ENCODE measurements around the gene STARD4.

The STARD4 gene

DNA sequence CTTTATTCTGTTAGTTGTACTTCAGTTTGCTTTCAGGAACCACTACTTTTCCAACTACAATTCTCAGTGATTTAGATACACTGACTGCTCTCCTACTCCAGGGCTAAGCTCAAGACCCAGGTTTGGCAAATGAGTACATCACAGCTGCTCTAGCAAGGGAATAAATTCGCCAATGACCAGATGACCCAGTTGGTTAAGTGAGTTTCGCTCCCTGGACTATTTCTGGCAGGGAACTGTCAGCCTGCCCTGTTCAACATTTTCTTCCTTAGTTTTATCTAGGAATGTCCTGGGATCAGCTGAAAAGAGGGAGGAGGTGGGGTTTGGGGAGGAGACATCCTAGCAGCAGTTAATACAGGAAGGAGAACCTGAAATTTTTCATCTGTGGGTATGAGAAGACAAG lies 6.4 kb upstream of the STARD4 start:
- no peaks in the 10 kb centered on the region for H3K27me3 ChIP-seq (ENCODE audit: control insufficient read depth, insufficient read depth, low read length)
- no peaks in the 10 kb centered on the region for H3K9me3 ChIP-seq (ENCODE audit: control insufficient read depth, insufficient read depth, low read length)
- no peaks in the 10 kb centered on the region for H3K36me3 ChIP-seq (ENCODE audit: control insufficient read depth, insufficient read depth, low read length)
- no peak overlapping the region for H3K9ac ChIP-seq (ENCODE audit: low read depth, low read length)
- peaks cover 2% of the 10 kb centered on the region; the same call in 1 of the 2 replicates for H3K4me1 ChIP-seq (ENCODE audit: control insufficient read depth, insufficient read depth, low read length)
- no peak overlapping the region for H3K27ac ChIP-seq (ENCODE audit: low read depth, low read length)
- H3K4me3 ChIP-seq (ENCODE audit: low read depth, low read length), result no peak overlapping the region

DNA sequence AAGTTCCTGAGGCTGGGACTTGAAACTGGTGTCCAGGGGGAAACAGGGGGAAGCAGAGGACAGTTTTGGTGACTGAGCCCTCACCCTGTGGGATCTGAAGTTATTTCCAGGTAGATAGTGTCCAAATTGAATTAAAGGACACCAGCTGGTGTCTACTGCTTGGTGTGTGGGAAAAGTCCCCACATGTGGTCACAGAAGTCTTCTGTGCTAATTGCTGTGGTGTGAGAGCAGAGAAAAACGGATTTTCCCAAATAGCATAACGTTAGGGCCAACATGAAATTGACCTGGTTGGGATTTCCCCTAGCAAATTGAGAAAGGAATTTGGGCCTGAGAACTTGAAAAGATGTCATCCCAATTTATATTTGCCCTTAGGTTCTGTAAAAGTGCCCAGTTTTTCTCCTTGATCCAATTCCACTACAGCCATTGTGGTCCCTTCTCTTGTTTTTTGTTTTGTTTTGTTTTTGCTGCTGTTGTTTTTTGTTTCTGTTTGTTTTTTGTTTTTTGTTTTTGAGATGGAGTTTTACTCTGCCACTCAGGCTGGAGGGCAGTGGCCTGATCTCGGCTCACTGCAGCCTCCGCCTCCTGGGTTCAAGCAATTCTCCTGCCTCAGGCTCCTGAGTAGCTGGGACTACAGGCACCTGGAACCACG lies 5.6 kb upstream of the STARD4 start:
- Histone ChIP-seq H3K27me3 (ENCODE audit: control insufficient read depth, insufficient read depth, low read length) (no peaks in the 10 kb centered on the region), H3K9ac (ENCODE audit: low read depth, low read length) (no peak overlapping the region), H3K36me3 (ENCODE audit: control insufficient read depth, insufficient read depth, low read length) (no peaks in the 10 kb centered on the region), H3K4me1 (ENCODE audit: control insufficient read depth, insufficient read depth, low read length) (peaks cover 9% of the 10 kb centered on the region), H3K4me3 (ENCODE audit: low read depth, low read length) (no peak overlapping the region), H3K27ac (ENCODE audit: low read depth, low read length) (no peak overlapping the region), H3K9me3 (ENCODE audit: control insufficient read depth, insufficient read depth, low read length) (no peaks in the 10 kb centered on the region)

DNA sequence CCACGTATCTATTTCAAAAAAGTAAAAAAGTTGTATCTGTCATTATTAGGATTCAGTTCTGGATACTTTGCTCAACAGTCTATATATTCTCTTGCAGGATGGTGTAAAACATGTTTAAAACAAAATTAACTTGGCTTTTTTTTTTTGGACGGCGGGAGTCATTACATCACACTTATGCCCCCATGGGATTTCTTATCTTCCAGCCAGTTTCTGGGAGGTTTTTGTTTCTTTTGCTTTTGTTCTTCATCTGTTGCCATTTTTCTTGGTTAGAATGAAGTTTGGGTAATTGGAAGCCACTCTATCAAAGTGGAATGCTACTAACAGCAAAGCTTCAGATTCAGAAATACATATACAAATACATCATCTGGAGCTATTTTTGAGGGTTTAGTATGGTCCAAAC lies 1.8 kb upstream of the STARD4 start:
- Histone ChIP-seq H3K27ac (ENCODE audit: low read depth, low read length) (no peak overlapping the region), H3K27me3 (ENCODE audit: control insufficient read depth, insufficient read depth, low read length) (no peaks in the 10 kb centered on the region), H3K9me3 (ENCODE audit: control insufficient read depth, insufficient read depth, low read length) (no peaks in the 10 kb centered on the region), H3K4me3 (ENCODE audit: low read depth, low read length) (no peak overlapping the region), H3K4me1 (ENCODE audit: control insufficient read depth, insufficient read depth, low read length) (peaks cover 24% of the 10 kb centered on the region), H3K9ac (ENCODE audit: low read depth, low read length) (no peak overlapping the region), H3K36me3 (ENCODE audit: control insufficient read depth, insufficient read depth, low read length) (no peaks in the 10 kb centered on the region)

DNA sequence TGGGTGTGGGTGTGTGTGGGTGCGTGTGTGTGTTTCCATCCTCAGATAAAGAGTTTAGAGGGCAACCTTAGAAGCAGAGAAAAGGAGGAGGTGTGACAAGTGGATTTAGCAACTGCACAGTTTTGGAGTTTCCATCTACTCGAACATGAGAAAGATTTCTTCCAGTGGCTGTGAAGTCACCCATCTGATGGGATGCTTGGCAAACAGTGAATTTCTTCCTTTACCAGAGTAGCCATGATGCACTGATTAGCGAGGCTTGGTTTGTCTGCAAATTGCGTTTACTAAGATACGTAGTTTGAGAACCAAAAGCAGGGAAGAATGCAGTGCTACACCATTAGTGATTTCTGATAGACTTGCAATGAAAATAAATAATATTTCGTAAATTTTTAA lies 791 bp upstream of the STARD4 start:
- Histone ChIP-seq H3K36me3 (ENCODE audit: control insufficient read depth, insufficient read depth, low read length) (no peaks in the 10 kb centered on the region), H3K4me3 (ENCODE audit: low read depth, low read length) (peak overlapping the region; percentile 98), H3K27ac (ENCODE audit: low read depth, low read length) (peak overlapping the region; percentile 96), H3K4me1 (ENCODE audit: control insufficient read depth, insufficient read depth, low read length) (peaks cover 24% of the 10 kb centered on the region), H3K9me3 (ENCODE audit: control insufficient read depth, insufficient read depth, low read length) (no peaks in the 10 kb centered on the region), H3K27me3 (ENCODE audit: control insufficient read depth, insufficient read depth, low read length) (no peaks in the 10 kb centered on the region), H3K9ac (ENCODE audit: low read depth, low read length) (peak overlapping the region; percentile 64)

DNA sequence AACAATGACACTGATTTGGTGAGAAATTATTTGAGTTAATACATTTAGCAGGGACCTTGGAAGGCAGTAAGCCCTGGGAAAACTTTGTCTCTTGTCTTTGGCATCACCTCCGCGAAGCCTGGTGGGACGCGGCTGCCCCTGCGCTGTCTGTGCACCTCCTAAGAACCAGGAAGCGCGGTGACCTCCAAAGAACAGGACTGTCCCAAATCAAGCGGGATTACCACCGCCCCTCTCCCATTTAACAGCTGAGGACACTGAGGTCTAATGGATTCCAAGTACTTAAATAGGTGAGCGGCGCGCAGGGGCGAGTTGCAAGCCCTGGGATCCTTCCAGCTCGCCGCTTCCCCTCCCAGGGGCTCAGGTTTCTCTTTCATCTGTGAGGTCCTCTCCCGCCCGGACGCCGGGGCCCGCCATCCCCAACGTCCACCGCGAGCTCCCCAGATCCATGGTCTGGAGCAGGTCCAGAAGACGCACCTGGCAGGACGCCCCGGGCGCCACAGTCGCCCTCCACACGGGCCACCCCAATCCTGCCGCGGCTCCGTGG lies 432 bp downstream of the STARD4 start:
- Histone ChIP-seq H3K9me3 (ENCODE audit: control insufficient read depth, insufficient read depth, low read length) (no peaks in the 10 kb centered on the region), H3K4me1 (ENCODE audit: control insufficient read depth, insufficient read depth, low read length) (peaks cover 24% of the 10 kb centered on the region), H3K36me3 (ENCODE audit: control insufficient read depth, insufficient read depth, low read length) (no peaks in the 10 kb centered on the region), H3K27ac (ENCODE audit: low read depth, low read length) (peak overlapping the region; percentile 93), H3K9ac (ENCODE audit: low read depth, low read length) (peak overlapping the region; percentile 78), H3K4me3 (ENCODE audit: low read depth, low read length) (peak overlapping the region; percentile 98), H3K27me3 (ENCODE audit: control insufficient read depth, insufficient read depth, low read length) (no peaks in the 10 kb centered on the region)

DNA sequence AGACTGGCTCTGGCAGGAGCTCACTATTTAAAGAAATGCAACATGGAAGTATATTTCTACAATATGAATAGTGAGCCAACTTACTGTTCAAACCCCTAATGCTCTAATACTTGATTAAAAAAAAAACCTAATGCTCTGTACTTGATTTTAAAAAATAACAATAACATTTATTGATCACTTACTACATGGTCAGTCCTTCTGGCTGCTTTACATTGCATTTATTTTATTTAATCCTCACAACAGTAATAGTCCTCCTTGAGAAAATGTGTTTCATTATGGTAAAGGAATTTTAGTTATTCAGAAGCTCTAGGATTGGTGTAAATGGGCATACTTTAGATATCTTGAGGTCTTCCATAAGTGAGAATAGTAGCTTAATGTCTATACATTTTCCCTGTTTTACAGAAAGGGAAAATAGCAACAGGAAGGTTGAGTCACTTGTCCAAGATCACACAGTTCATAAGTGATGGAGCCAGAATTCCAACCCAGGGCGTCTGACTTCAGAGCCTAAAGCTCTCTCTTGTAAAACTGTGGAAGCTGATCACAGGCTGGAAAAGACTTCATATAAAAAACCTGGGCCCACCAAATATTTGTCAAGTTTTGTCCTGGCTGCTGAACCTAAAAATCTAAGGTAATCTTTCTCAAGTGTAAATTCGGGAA lies 1.0 kb downstream of the STARD4 start:
- no peaks in the 10 kb centered on the region for H3K9me3 ChIP-seq (ENCODE audit: control insufficient read depth, insufficient read depth, low read length)
- H3K27me3 ChIP-seq (ENCODE audit: control insufficient read depth, insufficient read depth, low read length), result no peaks in the 10 kb centered on the region
- peak overlapping the region; percentile 98 for H3K4me3 ChIP-seq (ENCODE audit: low read depth, low read length)
- H3K9ac ChIP-seq (ENCODE audit: low read depth, low read length), result peak overlapping the region; percentile 78; the same call in 1 of the 2 replicates
- H3K27ac ChIP-seq (ENCODE audit: low read depth, low read length), result peak overlapping the region; percentile 93
- H3K36me3 ChIP-seq (ENCODE audit: control insufficient read depth, insufficient read depth, low read length), result peaks cover 4% of the 10 kb centered on the region; the same call in 1 of the 2 replicates
- peaks cover 24% of the 10 kb centered on the region for H3K4me1 ChIP-seq (ENCODE audit: control insufficient read depth, insufficient read depth, low read length)

DNA sequence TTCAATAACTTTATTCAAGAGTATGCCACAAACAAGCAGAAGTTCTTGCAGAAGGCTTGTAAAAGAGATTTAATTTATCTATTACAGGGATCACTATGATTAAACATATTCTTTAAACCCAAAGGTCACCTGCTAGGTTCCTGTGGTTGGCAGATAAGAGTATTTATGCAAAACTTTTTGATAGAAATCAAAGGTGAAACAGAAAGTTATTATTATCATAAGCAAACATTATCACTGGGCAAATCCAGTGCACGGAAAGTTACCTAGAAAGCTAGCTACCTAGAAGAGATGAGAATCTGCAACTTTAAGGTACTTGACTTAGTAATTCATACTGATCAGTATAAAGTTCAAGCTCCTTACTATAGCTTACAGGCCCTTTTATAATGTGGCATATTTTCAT lies 3.2 kb downstream of the STARD4 start:
- Histone ChIP-seq H3K4me1 (ENCODE audit: control insufficient read depth, insufficient read depth, low read length) (peaks cover 24% of the 10 kb centered on the region), H3K9ac (ENCODE audit: low read depth, low read length) (no peak overlapping the region), H3K27ac (ENCODE audit: low read depth, low read length) (no peak overlapping the region), H3K27me3 (ENCODE audit: control insufficient read depth, insufficient read depth, low read length) (no peaks in the 10 kb centered on the region), H3K9me3 (ENCODE audit: control insufficient read depth, insufficient read depth, low read length) (no peaks in the 10 kb centered on the region), H3K36me3 (ENCODE audit: control insufficient read depth, insufficient read depth, low read length) (peaks cover 25% of the 10 kb centered on the region), H3K4me3 (ENCODE audit: low read depth, low read length) (no peak overlapping the region)

DNA sequence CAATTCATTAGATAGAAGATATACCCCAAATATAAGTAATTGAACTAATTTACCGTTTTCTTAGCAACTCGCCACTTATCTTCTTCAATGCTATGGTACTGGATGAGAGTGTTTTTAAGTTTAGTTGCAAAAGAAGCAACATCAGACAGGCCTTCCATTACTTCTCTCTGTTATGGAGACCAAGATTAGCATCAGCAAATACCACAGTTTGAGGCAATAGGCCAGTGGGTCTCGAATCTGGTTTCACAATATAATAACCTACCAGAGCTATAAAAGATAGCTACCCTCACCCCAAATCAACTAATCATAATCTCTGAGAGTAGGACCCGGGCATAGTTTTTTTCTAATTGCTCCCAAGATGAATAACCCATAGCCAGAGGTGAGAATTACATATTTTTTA lies 5.1 kb downstream of the STARD4 start:
- peaks cover 26% of the 10 kb centered on the region for H3K36me3 ChIP-seq (ENCODE audit: control insufficient read depth, insufficient read depth, low read length)
- peaks cover 12% of the 10 kb centered on the region for H3K4me1 ChIP-seq (ENCODE audit: control insufficient read depth, insufficient read depth, low read length)
- no peak overlapping the region for H3K4me3 ChIP-seq (ENCODE audit: low read depth, low read length)
- no peaks in the 10 kb centered on the region for H3K27me3 ChIP-seq (ENCODE audit: control insufficient read depth, insufficient read depth, low read length)
- no peaks in the 10 kb centered on the region for H3K9me3 ChIP-seq (ENCODE audit: control insufficient read depth, insufficient read depth, low read length)
- H3K27ac ChIP-seq (ENCODE audit: low read depth, low read length), result no peak overlapping the region
- H3K9ac ChIP-seq (ENCODE audit: low read depth, low read length), result no peak overlapping the region

DNA sequence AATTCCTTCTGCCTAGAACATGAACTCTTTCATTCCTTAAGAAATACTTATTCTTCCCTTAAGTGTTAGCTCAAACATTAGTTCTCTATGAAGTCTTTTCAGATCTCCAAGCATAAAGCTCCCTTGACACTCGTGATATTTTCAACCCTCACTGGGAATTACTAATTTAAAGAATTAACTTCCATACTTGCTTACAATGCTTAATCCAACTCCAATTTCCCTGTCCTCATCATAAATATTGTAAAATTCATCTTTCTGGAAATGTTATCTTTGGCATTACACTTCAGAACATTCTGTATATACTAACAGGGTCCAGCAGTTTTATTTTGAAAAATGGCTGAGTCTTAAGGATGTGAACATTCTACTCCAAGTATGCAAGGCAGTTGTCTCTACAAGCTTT lies 7.2 kb downstream of the STARD4 start:
- Histone ChIP-seq H3K9ac (ENCODE audit: low read depth, low read length) (no peak overlapping the region), H3K4me1 (ENCODE audit: control insufficient read depth, insufficient read depth, low read length) (peaks cover 5% of the 10 kb centered on the region), H3K9me3 (ENCODE audit: control insufficient read depth, insufficient read depth, low read length) (no peaks in the 10 kb centered on the region), H3K36me3 (ENCODE audit: control insufficient read depth, insufficient read depth, low read length) (peaks cover 44% of the 10 kb centered on the region), H3K27me3 (ENCODE audit: control insufficient read depth, insufficient read depth, low read length) (no peaks in the 10 kb centered on the region), H3K27ac (ENCODE audit: low read depth, low read length) (no peak overlapping the region), H3K4me3 (ENCODE audit: low read depth, low read length) (no peak overlapping the region)

DNA sequence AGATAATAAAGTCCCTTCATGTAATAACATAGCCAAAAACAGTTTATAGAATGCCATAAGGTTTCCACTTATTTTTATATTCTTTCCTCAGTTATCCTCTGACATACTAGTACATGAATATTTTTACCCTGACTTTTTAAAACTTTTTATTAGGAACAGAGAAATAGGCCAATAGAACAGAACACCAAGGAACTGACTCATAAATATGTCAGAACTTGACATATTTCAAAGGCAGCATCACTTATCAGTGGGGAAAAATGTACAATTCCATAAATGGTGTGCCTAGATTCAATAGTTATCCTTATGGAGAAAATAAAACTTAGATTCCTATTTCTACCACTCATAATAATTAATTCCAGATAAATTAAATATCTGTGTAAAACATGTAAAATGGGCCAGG lies 9.4 kb downstream of the STARD4 start:
- H3K9me3 ChIP-seq (ENCODE audit: control insufficient read depth, insufficient read depth, low read length), result no peaks in the 10 kb centered on the region
- no peak overlapping the region for H3K4me3 ChIP-seq (ENCODE audit: low read depth, low read length)
- H3K27me3 ChIP-seq (ENCODE audit: control insufficient read depth, insufficient read depth, low read length), result no peaks in the 10 kb centered on the region
- no peak overlapping the region for H3K9ac ChIP-seq (ENCODE audit: low read depth, low read length)
- H3K36me3 ChIP-seq (ENCODE audit: control insufficient read depth, insufficient read depth, low read length), result peaks cover 66% of the 10 kb centered on the region
- H3K27ac ChIP-seq (ENCODE audit: low read depth, low read length), result no peak overlapping the region
- H3K4me1 ChIP-seq (ENCODE audit: control insufficient read depth, insufficient read depth, low read length), result no peaks in the 10 kb centered on the region

DNA sequence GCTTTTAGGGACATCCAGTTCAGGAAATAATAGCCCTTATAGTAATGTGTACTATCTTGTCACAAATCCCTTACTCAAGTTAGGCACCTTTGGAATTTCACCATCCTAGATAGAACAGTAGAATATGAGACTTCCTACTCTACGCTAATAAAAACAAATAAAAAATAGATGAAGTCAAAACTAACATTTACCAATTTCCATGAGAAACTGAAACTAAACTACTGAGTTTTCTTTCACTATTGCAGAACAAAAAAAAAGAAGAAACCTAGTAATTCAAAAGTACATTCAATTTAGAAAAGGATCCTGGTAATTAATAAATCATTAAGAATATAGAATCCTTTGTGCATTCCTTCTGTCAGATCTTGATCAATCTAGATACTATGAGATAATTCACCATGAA lies 14.0 kb downstream of the STARD4 start:
- Histone ChIP-seq H3K9me3 (ENCODE audit: control insufficient read depth, insufficient read depth, low read length) (no peaks in the 10 kb centered on the region), H3K4me3 (ENCODE audit: low read depth, low read length) (no peak overlapping the region), H3K27ac (ENCODE audit: low read depth, low read length) (no peak overlapping the region), H3K36me3 (ENCODE audit: control insufficient read depth, insufficient read depth, low read length) (peaks cover 56% of the 10 kb centered on the region), H3K27me3 (ENCODE audit: control insufficient read depth, insufficient read depth, low read length) (no peaks in the 10 kb centered on the region), H3K4me1 (ENCODE audit: control insufficient read depth, insufficient read depth, low read length) (no peaks in the 10 kb centered on the region), H3K9ac (ENCODE audit: low read depth, low read length) (no peak overlapping the region)
